ENCODE measurements around the gene SIRT7.

- TF ChIP-seq, protein P1, sequence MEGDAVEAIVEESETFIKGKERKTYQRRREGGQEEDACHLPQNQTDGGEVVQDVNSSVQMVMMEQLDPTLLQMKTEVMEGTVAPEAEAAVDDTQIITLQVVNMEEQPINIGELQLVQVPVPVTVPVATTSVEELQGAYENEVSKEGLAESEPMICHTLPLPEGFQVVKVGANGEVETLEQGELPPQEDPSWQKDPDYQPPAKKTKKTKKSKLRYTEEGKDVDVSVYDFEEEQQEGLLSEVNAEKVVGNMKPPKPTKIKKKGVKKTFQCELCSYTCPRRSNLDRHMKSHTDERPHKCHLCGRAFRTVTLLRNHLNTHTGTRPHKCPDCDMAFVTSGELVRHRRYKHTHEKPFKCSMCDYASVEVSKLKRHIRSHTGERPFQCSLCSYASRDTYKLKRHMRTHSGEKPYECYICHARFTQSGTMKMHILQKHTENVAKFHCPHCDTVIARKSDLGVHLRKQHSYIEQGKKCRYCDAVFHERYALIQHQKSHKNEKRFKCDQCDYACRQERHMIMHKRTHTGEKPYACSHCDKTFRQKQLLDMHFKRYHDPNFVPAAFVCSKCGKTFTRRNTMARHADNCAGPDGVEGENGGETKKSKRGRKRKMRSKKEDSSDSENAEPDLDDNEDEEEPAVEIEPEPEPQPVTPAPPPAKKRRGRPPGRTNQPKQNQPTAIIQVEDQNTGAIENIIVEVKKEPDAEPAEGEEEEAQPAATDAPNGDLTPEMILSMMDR (IDR thresholded peaks at IDR 0.05) = no peak
- TF ChIP-seq POLR2A (IDR thresholded peaks at IDR 0.05) = no peak
Observed at GRCh38 chr17:81870981-81871386, 47.0 kb downstream of the SIRT7 start, which contains the start of gene ARHGDIA.

Measured in ovary (tissue), 3 donors.